Stimulated activated CD4-positive, alpha-beta T cell treated with anti-CD3 and anti-CD28 coated beads, Interleukin-1b, Interleukin-23, amount 100 ng/mL, for 24 hours (primary cell): ENCODE measurements around the gene ALDH3A2.
"Not testable (repeated sequence)": the region's sequence is repeated elsewhere in the genome, so short reads cannot be mapped to it uniquely, and the experiment has no call there.

ENCODE experiments used
- DNase-seq, 4 experiments: peaks; one replicate each; pipeline ENCODE4 v3.0.0-alpha.2; 2020; ENCODE audit warnings: low read depth in 4 of 4, low spot score in 1 of 4

ALDH3A2 gene

DNA sequence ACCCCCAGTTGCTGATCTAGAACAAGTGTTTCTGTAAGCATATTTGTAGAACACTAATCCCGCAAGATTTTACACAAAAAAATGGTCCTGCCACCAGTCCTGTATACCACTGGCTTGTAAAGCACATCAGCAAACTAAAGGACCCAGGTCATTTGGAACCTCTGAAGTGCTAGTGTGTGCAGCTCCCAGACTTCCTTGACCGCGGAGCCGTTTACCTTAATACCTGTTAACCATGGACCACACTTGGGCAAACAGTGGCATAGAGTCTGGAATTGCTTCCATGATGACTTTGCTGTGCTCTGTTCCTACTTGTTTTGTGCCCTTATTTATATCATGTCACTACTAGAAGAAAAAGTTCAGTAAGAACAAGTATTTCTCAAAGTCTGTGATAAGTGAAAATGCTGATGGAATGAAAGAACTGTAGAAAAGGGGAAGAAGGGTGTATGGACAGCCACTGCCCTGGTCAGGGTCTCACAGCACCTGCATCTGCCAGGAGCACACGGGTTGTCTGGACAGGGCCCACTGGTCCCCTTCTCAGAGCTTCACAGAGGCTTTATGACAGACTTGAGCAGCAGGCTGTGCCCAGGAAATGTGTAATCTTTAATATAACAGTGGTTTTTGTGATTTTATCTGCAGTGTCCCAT is 29.3 kb downstream of the ALDH3A2 start:
- no peak for DNase-seq

DNA sequence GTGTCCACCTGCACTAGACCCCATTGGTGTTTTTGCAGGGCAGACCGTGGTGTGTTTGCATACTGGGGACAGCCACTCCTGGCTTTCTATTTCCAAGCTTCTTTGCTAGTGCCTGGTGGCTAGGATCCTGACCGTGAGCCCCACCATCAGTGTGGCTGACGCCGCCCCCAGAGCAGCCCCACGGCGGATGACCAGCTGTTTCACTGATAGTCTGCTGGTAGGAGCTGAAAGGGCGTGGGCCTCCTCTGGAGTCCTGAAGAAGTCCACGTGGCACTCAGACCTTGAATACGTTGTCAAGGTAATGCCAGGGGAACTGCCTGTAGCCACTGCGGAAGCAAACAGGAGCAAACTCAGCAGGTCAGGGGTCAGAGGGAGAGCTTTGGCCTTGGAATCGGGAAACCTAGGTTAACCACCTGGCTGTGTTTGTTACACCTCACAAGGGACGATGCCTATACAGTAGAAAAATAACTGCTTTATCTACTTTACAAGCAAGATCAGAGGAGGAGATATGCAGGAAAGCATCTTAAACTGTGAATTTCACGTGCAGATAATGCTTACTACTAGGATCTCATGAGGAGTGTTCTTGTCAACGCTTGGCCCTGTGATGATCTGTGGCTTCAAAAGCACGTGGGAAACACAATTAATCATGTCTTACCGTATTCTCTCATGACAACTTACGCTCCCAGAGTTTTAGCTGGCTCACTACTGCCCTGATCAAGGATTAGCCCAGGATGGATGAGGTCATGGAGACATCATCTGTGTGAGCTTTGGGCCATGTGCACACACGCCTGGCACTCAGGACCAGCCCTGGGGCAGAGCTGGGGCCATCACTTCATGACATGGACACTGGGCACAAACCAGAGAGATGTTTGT is 30.3 kb downstream of the ALDH3A2 start:
- DNase-seq: no peak

DNA sequence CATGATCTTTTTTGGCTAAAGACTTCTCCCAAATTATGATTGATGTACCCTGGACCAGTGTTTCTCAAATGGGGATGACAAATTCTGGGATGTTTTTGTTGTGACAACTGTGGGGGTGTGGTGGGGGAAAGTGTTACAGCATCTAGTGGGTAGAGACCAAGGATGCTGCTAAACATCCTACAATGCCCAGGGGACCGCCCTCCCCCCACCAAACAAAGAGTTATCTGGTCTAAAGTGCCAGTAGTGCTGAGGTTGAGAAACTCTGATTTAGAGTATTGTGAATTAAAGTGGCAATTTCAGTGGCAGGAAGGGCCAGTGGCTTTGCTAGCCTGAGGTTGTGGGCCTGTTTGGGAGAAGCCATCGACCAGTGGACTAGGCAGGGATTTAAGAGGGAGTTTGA is 34.6 kb downstream of the ALDH3A2 start:
- DNase-seq: no peak

DNA sequence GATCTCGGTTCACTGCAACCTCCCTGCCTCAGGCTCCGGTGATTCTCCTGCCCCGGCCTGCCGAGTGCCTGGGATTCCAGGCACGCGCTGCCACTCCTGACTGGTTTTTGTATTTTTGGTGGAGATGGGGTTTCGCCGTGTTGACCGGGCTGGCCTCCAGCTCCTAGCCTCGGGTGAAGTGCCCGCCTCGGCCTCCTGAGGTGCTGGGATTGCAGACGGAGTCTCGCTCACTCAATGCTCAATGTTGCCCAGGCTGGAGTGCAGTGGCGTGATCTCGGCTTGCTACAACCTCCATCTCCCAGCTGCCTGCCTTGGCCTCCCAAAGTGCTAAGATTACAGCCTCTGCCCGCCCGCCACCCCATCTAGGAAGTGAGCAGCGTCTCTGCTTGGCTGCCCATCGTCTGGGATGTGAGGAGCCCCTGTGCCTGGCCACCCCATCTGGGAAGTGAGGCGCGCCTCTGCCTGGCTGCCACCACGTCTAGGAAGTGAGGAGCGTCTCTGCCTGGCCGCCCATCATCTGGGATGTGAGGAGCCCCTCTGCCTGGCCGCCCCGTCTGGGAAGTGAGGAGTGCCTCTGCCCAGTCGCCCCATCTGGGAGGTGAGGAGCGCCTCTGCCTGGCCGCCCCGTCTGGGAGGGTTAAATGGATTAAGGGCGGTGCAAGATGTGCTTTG is 36.5 kb downstream of the ALDH3A2 start:
- DNase-seq: not testable (repeated sequence)

DNA sequence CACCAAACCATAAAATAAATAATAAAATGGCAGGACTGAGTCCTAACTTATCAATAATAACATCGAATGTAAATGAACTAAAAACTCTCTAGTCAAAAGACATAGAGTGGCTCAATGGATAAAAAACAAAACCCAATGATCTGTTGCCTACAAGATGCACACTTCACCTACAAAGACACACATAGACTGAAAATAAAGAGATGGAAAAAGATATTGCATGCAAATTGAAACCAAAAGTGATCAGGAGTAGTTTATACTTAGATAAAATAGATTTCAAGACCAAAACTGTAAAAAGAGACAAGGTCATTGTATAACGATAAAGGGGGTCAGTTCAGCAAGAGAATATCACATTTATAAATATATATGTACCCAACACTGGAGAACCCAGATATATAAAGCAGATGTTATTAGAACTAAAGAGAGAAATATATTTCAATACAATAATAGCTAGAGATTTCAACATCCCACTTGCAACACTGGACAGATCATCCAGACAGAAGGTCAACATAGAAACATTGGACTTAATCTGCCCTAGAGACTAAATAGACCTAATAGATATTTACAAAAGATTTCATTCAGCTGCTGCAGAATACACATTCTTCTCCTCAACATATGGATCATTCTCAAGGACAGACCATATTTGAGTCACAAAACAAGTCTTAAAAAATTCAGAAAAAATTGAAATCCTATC is 38.0 kb downstream of the ALDH3A2 start:
- no peak for DNase-seq

DNA sequence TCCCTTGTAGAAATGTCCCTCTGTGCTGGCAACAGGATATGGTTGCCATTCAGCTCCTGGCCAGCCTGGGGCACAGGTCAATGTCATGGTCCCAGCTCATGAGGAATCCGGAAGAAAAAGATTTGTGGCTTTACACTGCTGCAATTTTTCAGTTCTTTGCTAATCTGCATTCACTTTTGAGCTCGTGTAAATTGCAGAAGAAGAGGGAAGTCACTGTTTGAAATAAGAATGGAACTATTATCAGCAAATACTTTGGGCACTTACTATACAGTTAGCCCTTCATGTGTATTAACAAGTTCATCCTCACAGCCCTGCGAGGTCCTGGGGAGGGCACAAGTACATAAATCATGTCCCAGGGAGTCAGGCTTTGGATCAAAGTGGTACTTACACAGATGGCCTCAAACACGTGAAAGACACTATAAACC is 53.7 kb downstream of the ALDH3A2 start:
- no peak for DNase-seq

DNA sequence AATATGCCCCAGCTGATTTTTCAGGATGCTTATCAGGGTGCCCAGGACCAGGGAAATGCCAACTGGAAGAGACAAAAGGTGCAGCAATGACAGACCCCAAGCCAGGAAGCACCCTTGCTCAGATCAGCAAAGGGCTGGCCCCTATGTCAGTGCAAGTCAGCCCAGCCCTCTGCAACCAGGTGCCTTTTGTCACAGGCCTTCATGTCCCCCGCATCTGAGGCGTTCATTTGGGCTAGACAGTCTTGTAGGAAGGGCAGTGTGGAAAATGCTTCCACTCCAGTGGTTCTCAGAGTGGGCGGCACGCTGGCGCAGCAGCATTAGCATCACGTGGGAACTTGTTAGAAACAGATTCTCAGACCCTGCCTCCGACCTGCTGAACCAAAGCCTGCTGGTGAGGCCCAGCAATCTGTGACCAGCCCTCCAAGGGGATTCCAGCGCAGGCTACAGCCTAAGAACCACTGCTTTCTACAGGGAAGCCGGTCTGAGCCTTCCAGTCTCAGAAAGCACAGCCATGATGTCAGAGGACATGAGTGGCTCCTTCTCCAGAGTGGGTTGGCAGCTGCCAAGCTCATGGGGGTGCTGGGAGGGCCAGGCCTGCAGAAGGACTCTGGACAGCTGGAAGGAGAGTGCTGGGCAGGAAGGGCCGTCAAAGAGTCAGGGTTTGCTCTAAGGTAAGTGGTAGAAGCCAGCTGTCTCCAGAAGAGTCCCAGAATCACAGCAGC is 54.7 kb downstream of the ALDH3A2 start:
- DNase-seq: no peak

DNA sequence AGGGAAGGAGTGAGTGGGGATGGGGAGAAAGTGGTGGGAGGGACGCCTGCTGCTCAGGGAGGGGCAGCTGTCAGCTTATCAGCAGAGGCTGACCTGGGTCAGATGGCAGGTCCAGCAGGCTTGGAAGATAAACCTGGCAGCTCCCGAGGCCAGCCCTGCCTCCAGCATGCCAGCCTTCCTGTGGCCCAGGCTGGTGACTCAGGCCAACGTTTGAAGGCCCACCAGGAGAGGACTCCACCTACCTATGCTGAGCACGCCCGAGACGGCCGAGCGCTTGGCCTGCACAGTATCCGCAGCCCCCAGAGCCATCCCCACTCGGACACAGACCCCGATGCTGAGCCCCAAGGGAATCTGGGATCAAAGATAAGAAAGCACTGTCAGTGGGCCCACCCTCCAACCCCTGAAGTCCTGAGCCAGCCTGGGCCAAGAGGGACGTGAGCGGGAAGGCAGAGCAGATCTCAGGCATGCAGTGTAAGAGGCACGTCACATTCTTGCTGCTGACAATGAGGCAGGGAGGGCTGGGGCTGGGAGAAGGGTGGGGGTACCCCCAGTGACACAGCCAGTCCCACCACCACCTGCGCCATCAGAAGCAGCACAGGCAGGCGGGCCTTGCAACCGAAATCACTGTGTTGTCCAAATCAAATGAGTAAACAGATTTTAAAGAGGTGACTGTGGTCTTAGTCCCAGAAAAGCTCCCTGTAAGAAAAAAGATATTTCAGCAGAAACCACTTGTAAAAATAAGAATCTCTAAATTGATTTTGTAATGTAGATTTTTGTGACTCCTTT is 55.5 kb downstream of the ALDH3A2 start:
- no peak for DNase-seq

DNA sequence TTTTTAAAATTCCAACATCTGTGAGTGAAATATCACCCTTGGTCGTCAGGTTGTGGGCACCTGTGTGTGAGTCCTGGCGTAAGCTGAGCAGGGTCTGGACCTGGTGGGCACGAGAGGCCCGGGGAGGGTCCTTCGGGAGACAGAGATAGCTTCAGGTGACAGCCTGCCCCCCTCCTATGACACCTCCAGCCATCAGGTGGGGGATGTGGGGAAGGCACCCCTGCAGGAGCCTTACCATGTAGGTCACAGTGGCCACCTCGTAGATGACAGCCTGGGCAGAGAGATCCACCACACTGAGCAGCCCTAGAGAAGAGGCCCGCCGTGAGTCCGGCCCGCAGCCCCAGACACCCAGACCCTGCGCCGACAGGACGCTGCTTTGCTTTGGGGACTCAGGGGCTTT is 56.6 kb downstream of the ALDH3A2 start:
- DNase-seq: no peak

DNA sequence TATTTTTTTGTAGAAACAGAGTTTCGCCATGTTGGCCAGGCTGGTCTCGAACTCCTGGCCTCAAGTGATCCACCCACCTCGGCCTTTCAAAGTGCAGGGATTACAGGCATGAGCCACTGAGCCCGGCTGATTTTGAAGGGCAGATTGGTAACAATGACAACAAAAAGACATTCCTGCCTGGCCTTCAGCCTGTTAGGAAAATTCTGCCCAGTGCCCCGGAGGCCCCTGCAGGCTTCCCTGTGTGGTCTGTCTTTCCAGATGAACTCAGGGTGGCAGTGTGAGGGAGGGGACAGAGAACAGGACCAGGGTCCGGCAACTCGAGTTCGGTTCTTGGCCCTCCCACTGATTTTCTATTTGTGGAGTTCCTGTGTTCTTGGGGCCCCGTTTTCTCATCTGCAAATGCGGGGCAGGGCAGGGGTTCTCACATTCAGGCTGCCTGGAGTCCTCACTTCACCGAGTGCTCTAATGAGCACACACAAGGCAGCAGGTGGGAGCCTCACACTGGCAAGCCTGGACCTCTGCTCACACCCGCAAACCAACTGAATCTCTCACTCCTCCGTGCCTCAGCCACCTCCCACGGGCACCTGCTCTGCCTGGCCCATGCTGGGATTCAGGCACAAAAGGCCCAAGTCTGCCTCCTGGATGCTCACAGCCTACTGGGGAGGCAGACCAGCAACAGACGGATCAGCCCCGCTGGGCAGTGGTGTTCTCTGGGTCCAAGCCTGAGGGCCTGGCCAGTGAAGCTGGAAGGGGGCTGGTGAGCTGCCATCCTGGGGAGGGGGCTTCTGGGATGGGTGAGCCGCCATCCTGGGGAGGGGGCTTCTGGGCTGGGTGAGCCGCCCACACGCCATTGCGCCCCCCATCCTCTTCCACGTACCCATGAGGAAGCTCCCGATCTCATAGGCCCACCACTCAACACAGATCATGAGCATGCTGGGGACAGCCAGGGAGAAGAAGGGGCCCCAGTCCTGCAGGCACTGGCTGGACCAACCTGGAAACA is 57.5 kb downstream of the ALDH3A2 start:
- DNase-seq: no peak

DNA sequence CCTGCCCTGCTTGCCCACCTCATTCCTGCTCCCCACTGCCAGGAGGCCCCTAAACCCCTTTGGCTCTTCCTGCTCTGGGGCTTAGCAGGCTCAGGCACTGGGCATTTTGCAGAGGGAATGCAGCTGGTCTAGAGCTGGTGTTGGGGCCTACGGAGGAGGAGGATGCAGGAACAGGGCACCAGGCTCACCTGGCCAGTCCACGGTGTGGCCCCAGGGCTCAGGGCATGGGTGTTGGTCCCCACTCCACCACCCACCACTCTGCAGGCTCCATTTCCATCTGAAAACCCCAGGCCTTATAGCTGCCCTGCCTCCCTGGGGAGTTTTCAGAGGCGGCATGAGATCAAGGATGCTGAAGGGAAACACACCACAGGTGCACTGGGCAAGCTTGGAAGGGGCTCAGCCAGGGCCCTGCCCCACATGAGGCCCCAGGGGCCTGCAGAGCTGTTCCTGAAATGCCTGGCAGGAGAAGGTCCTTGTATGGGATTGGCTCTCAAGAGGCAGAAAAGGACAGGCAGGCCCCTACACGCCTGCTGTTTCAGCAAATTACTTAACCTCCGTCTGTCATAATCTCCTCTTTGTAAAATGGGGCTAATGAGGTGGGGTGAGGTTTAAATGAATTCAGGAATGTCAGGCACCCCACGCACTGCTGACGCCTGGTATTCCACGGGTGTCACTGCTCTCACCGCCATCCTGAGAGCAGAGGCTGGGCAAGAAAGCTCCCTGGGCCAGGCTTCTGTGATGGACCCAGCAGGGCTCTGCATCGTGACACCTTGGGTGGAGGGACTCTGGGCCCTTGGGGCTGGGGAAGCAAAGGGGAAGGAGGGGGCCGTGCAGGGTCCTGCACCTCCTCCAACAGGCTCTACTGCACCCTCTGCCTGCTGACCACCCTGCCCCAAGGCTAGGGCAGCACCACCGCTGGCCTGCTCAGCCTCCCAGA is 58.5 kb downstream of the ALDH3A2 start:
- no peak for DNase-seq

DNA sequence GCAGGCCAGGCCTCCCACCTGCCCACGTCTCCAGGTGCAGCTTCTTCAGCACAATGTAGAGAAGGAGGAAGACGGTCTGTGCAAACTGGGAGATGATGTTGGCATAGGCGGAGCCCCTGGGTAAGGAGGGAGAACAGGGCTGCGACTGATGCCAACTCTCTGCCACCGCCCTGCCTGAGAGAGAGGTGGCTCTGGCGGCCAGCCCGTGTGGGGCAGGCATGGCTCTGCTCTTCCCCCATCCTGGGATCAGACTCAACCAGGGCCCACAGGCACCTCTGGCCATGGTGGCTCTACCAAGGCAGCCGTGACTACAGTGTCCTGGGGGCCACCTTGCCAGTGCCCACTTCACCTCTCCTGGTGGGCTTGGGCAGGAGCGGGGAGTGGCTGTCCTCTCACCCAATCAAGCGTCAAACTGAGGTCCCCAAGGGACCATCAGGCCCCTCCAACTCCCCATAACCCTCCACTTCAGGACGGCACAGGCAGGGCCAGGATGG is 59.2 kb downstream of the ALDH3A2 start:
- DNase-seq: no peak

DNA sequence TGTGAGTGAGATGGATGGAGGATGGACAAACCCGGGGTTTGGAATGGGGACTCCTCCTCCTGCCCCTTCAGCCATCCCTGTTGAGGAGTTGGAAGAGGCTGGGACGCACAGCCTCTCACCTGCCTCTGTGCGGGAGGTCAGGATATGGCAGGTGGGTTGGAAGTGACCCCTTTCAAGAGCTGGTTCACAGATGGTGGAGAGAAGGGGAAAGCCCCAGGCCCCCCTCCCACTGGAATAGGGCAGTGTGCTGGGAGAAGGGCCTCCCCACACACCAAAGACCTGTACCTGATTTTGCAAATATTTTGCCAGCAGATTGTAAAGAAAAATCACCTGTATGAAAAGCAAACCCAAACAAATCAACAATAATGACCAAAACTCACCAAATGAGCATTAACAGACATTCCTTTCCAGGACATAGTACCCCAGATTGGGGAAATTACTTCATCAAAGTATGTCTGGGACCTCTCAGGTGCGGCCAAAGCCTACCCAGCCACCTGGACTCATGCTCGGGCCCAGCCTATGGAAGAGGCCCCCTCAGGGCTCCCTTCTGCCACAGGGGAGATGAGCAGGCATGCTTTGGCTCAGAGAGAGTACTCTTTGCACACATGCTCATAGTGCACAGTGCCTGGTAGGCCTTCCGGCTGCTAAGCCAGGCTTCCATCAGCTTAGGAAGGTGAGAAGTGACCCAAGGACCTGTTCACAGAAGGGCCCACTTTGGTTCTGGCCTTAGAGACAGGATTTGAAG is 60.1 kb downstream of the ALDH3A2 start:
- no peak for DNase-seq

DNA sequence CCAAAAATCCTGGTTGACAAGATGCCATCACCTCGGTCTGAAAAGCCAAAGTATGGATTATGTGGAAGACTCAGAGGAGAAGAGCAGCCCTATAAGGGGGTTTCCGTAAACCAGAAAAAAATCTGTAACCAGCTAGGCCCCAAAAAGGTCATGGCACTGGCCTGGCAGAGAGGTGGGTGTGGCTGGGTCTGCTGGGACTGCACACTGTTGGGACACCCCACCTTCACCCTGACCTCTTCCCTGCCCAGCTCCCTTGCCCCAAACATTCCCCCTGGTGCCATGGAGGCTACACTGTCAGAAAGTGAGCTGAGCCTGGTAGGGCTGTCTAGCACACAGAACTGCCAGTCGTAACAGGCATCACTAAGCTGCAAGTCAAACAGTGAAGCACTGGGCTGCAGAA is 61.3 kb downstream of the ALDH3A2 start:
- no peak for DNase-seq

DNA sequence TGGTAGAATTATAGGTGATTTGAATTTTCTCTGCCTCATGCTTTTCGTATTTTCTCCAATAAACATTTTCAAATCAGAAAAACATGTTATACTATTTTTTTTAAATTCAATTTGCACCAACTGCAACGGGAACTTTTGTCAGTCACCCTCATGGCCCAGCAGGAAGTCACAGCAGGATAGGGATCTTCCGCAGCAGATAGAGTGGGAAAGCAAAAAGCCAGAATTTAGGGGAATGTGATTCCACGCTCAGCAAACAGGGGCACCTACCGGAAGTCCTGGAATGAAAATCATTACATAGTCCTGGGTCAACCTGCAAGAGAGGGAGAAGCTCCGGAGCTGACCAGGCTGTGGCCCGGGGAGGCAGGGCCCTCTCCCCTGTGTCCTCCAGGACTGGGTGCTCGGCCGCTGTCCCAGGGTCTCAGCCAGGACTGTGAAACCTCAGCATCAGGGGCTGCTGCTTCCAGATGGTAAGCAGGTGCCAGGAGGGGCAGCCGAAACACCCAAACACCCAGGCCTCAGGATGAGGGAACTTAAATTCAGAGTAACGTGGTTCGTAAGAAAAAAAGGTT is 64.0 kb downstream of the ALDH3A2 start:
- no peak for DNase-seq

DNA sequence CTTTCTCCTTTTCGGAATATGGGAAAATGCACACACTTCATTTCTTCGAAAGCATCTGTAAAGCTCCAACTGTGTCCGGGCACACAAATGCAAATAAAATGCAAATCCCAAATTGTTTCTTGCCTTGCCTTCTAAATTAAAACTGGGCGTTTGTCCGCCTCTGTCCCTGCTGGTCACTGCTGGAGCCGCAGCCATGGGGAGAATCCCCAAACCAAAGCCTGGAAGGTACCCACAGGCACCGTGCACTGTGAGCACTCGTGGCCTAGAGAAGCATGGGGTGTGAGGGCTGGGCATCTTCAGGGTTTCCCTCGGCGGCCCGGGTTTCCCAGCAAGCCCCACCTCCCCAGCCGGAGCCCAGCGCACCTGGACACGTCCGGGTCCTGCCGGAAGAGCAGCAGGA is 64.9 kb downstream of the ALDH3A2 start:
- DNase-seq: no peak
